HEK293 (cell line): ENCODE measurements around the gene PEX14.

Source experiments
- GLIS1 ChIP-seq: fragments of 450-650 bp; formaldehyde crosslinking; IDR thresholded peaks from 2 replicates; pipeline ENCODE4 v1.5.1; 2016; ENCODE audit warnings: missing biosample characterization, missing genetic modification characterization
- KLF16 ChIP-seq: fragments of 450-650 bp; formaldehyde crosslinking; IDR thresholded peaks from 2 replicates; pipeline ENCODE4 v1.5.1; 2017; ENCODE audit warnings: missing biosample characterization, missing genetic modification characterization
- KLF8 ChIP-seq: fragments of 450-650 bp; formaldehyde crosslinking; IDR thresholded peaks from 2 replicates; pipeline ENCODE4 v1.5.1; 2016; ENCODE audit warnings: missing biosample characterization, missing genetic modification characterization
- KLF9 ChIP-seq: fragments of 450-650 bp; formaldehyde crosslinking; IDR thresholded peaks from 2 replicates; pipeline ENCODE4 v1.5.1; 2016; ENCODE audit warnings: missing biosample characterization, missing genetic modification characterization, low read depth
- OSR2 ChIP-seq: fragments of 450-650 bp; formaldehyde crosslinking; IDR thresholded peaks from 2 replicates; pipeline ENCODE4 v1.5.1; 2016; ENCODE audit warnings: missing biosample characterization, missing genetic modification characterization
- OVOL3 ChIP-seq: fragments of 450-650 bp; formaldehyde crosslinking; IDR thresholded peaks from 2 replicates; pipeline ENCODE4 v1.5.1; 2016; ENCODE audit warnings: missing biosample characterization, missing genetic modification characterization
- PRDM1 ChIP-seq: fragments of 450-650 bp; formaldehyde crosslinking; IDR thresholded peaks from 2 replicates; pipeline ENCODE4; 2016; ENCODE audit warnings: missing biosample characterization, missing genetic modification characterization
- PRDM6 ChIP-seq: fragments of 450-650 bp; formaldehyde crosslinking; IDR thresholded peaks from 2 replicates; pipeline ENCODE4 v1.5.1; 2017; ENCODE audit warnings: missing biosample characterization, missing genetic modification characterization
- ZBTB1 ChIP-seq: fragments of 450-650 bp; formaldehyde crosslinking; IDR thresholded peaks from 2 replicates; pipeline ENCODE4 v1.5.1; 2016; ENCODE audit warnings: missing biosample characterization, missing genetic modification characterization
- ZBTB44 ChIP-seq: fragments of 450-650 bp; IDR thresholded peaks from 2 replicates; pipeline ENCODE4 v1.5.1; 2018; ENCODE audit warnings: missing biosample characterization, mild to moderate bottlenecking, missing genetic modification characterization
- ZFP69B ChIP-seq: fragments of 450-650 bp; formaldehyde crosslinking; IDR thresholded peaks from 2 replicates; pipeline ENCODE4 v1.5.1; 2016; ENCODE audit warnings: missing biosample characterization, missing genetic modification characterization
- ZNF112 ChIP-seq: fragments of 450-650 bp; formaldehyde crosslinking; IDR thresholded peaks from 2 replicates; pipeline ENCODE4 v1.5.0; 2017; ENCODE audit warnings: missing biosample characterization, missing genetic modification characterization
- ZNF146 ChIP-seq: fragments of 450-650 bp; formaldehyde crosslinking; IDR thresholded peaks from 2 replicates; pipeline ENCODE4 v1.5.1; 2016; ENCODE audit warnings: missing biosample characterization, missing genetic modification characterization
- ZNF157 ChIP-seq: fragments of 450-650 bp; formaldehyde crosslinking; IDR thresholded peaks from 2 replicates; pipeline ENCODE4 v1.5.1; 2016; ENCODE audit warnings: missing biosample characterization, missing genetic modification characterization
- ZNF174 ChIP-seq: fragments of 450-650 bp; formaldehyde crosslinking; IDR thresholded peaks from 2 replicates; pipeline ENCODE4 v1.5.0; 2017; ENCODE audit warnings: missing biosample characterization, mild to moderate bottlenecking, missing genetic modification characterization
- ZNF24 ChIP-seq: fragments of 450-650 bp; formaldehyde crosslinking; IDR thresholded peaks from 2 replicates; pipeline ENCODE4 v1.5.1; 2016; ENCODE audit warnings: missing biosample characterization, missing genetic modification characterization
- ZNF350 ChIP-seq: fragments of 450-650 bp; formaldehyde crosslinking; IDR thresholded peaks from 2 replicates; pipeline ENCODE4 v1.5.0; 2017; ENCODE audit warnings: missing biosample characterization, mild to moderate bottlenecking, missing genetic modification characterization
- ZNF391 ChIP-seq: fragments of 450-650 bp; formaldehyde crosslinking; IDR thresholded peaks from 2 replicates; pipeline ENCODE4 v1.5.1; 2016; ENCODE audit warnings: low read depth, missing biosample characterization, missing genetic modification characterization, borderline replicate concordance
- ZNF48 ChIP-seq: fragments of 450-650 bp; formaldehyde crosslinking; IDR thresholded peaks from 2 replicates; pipeline ENCODE4 v1.5.1; 2016; ENCODE audit warnings: missing biosample characterization, missing genetic modification characterization
- ZNF544 ChIP-seq: fragments of 450-650 bp; formaldehyde crosslinking; IDR thresholded peaks from 2 replicates; pipeline ENCODE4 v1.5.0; 2017; ENCODE audit warnings: missing biosample characterization, missing genetic modification characterization
- ZNF548 ChIP-seq: fragments of 450-650 bp; formaldehyde crosslinking; IDR thresholded peaks from 2 replicates; pipeline ENCODE4 v1.5.1; 2016; ENCODE audit warnings: missing biosample characterization, missing genetic modification characterization
- ZNF621 ChIP-seq: fragments of 450-650 bp; formaldehyde crosslinking; IDR thresholded peaks from 2 replicates; pipeline ENCODE4 v1.5.1; 2017; ENCODE audit warnings: missing biosample characterization, missing genetic modification characterization
- ZNF626 ChIP-seq: fragments of 450-650 bp; sonication (Bioruptor Pico); formaldehyde crosslinking; IDR thresholded peaks from 2 replicates; pipeline ENCODE4 v1.5.1; 2018; ENCODE audit warnings: missing biosample characterization, missing genetic modification characterization, inconsistent platforms
- ZNF654 ChIP-seq: fragments of 450-650 bp; formaldehyde crosslinking; IDR thresholded peaks from 2 replicates; pipeline ENCODE4 v1.5.1; 2016; ENCODE audit warnings: low read depth, missing biosample characterization, missing genetic modification characterization
- ZNF658 ChIP-seq: fragments of 450-650 bp; formaldehyde crosslinking; IDR thresholded peaks from 2 replicates; pipeline ENCODE4; 2016; ENCODE audit warnings: missing biosample characterization, missing genetic modification characterization
- ZNF792 ChIP-seq: fragments of 450-650 bp; formaldehyde crosslinking; IDR thresholded peaks from 2 replicates; pipeline ENCODE4 v1.5.1; 2016; ENCODE audit warnings: missing biosample characterization, missing genetic modification characterization
- ZSCAN16 ChIP-seq: fragments of 450-650 bp; formaldehyde crosslinking; IDR thresholded peaks from 2 replicates; pipeline ENCODE4 v1.5.1; 2016; ENCODE audit warnings: missing biosample characterization, missing genetic modification characterization
- TF ChIP-seq, protein P1 (sequence below): fragments of 450-650 bp; formaldehyde crosslinking; IDR thresholded peaks from 2 replicates; pipeline ENCODE4 v1.5.1; 2016; ENCODE audit warnings: missing biosample characterization, missing genetic modification characterization
- TF ChIP-seq, protein P2 (sequence below): fragments of 450-650 bp; formaldehyde crosslinking; IDR thresholded peaks from 2 replicates; pipeline ENCODE4 v1.5.0; 2017; ENCODE audit warnings: missing biosample characterization, missing genetic modification characterization, borderline replicate concordance
- TF ChIP-seq, protein P3 (sequence below): fragments of 450-650 bp; formaldehyde crosslinking; IDR thresholded peaks from 2 replicates; pipeline ENCODE4 v1.5.1; 2016; ENCODE audit warnings: missing biosample characterization, missing genetic modification characterization, borderline replicate concordance

Gene PEX14

GRCh38 chr1:10537082-10537766, 62.5 kb downstream of the PEX14 start (continued):
- TF ChIP-seq OVOL3 (tag by site-specific recombination) (no peak), ZBTB1 (tag by site-specific recombination) (no peak), ZSCAN16 (tag by site-specific recombination) (no peak), ZNF544 (no peak), ZNF112 (no peak), PRDM1 (tag by site-specific recombination) (peak; percentile 66), KLF8 (no peak), ZNF654 (tag by site-specific recombination) (no peak), ZNF626 (tag by site-specific recombination) (no peak), ZNF350 (tag by site-specific recombination) (no peak), ZFP69B (no peak), ZNF658 (tag by site-specific recombination) (no peak), OSR2 (tag by site-specific recombination) (peak; percentile 38), ZBTB44 (tag by site-specific recombination) (peak; percentile 10; the same call in 1 of the 2 replicates), GLIS1 (tag by site-specific recombination) (no peak), KLF16 (tag by site-specific recombination) (no peak), KLF9 (no peak), ZNF48 (no peak), ZNF548 (tag by site-specific recombination) (no peak), PRDM6 (peak; percentile 93), ZNF621 (tag by site-specific recombination) (no peak), ZNF391 (tag by site-specific recombination) (no peak), ZNF174 (tag by site-specific recombination) (no peak), ZNF792 (tag by site-specific recombination) (no peak), ZNF157 (tag by site-specific recombination) (no peak), ZNF146 (tag by site-specific recombination) (no peak), ZNF24 (tag by site-specific recombination) (peak; percentile 51; the same call in 1 of the 2 replicates)
- TF ChIP-seq, protein P1, sequence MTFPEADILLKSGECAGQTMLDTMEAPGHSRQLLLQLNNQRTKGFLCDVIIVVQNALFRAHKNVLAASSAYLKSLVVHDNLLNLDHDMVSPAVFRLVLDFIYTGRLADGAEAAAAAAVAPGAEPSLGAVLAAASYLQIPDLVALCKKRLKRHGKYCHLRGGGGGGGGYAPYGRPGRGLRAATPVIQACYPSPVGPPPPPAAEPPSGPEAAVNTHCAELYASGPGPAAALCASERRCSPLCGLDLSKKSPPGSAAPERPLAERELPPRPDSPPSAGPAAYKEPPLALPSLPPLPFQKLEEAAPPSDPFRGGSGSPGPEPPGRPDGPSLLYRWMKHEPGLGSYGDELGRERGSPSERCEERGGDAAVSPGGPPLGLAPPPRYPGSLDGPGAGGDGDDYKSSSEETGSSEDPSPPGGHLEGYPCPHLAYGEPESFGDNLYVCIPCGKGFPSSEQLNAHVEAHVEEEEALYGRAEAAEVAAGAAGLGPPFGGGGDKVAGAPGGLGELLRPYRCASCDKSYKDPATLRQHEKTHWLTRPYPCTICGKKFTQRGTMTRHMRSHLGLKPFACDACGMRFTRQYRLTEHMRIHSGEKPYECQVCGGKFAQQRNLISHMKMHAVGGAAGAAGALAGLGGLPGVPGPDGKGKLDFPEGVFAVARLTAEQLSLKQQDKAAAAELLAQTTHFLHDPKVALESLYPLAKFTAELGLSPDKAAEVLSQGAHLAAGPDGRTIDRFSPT (tag by site-specific recombination), result no peak
- TF ChIP-seq, protein P2, sequence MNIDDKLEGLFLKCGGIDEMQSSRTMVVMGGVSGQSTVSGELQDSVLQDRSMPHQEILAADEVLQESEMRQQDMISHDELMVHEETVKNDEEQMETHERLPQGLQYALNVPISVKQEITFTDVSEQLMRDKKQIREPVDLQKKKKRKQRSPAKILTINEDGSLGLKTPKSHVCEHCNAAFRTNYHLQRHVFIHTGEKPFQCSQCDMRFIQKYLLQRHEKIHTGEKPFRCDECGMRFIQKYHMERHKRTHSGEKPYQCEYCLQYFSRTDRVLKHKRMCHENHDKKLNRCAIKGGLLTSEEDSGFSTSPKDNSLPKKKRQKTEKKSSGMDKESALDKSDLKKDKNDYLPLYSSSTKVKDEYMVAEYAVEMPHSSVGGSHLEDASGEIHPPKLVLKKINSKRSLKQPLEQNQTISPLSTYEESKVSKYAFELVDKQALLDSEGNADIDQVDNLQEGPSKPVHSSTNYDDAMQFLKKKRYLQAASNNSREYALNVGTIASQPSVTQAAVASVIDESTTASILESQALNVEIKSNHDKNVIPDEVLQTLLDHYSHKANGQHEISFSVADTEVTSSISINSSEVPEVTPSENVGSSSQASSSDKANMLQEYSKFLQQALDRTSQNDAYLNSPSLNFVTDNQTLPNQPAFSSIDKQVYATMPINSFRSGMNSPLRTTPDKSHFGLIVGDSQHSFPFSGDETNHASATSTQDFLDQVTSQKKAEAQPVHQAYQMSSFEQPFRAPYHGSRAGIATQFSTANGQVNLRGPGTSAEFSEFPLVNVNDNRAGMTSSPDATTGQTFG (tag by site-specific recombination), result no peak
- TF ChIP-seq, protein P3, sequence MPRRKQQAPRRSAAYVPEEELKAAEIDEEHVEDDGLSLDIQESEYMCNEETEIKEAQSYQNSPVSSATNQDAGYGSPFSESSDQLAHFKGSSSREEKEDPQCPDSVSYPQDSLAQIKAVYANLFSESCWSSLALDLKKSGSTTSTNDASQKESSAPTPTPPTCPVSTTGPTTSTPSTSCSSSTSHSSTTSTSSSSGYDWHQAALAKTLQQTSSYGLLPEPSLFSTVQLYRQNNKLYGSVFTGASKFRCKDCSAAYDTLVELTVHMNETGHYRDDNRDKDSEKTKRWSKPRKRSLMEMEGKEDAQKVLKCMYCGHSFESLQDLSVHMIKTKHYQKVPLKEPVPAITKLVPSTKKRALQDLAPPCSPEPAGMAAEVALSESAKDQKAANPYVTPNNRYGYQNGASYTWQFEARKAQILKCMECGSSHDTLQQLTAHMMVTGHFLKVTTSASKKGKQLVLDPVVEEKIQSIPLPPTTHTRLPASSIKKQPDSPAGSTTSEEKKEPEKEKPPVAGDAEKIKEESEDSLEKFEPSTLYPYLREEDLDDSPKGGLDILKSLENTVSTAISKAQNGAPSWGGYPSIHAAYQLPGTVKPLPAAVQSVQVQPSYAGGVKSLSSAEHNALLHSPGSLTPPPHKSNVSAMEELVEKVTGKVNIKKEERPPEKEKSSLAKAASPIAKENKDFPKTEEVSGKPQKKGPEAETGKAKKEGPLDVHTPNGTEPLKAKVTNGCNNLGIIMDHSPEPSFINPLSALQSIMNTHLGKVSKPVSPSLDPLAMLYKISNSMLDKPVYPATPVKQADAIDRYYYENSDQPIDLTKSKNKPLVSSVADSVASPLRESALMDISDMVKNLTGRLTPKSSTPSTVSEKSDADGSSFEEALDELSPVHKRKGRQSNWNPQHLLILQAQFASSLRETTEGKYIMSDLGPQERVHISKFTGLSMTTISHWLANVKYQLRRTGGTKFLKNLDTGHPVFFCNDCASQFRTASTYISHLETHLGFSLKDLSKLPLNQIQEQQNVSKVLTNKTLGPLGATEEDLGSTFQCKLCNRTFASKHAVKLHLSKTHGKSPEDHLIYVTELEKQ (tag by site-specific recombination), result peak; percentile 74; the same call in 1 of the 2 replicates
